ENCODE measurements around the gene EEF1AKMT4.

Gene EEF1AKMT4

DNA sequence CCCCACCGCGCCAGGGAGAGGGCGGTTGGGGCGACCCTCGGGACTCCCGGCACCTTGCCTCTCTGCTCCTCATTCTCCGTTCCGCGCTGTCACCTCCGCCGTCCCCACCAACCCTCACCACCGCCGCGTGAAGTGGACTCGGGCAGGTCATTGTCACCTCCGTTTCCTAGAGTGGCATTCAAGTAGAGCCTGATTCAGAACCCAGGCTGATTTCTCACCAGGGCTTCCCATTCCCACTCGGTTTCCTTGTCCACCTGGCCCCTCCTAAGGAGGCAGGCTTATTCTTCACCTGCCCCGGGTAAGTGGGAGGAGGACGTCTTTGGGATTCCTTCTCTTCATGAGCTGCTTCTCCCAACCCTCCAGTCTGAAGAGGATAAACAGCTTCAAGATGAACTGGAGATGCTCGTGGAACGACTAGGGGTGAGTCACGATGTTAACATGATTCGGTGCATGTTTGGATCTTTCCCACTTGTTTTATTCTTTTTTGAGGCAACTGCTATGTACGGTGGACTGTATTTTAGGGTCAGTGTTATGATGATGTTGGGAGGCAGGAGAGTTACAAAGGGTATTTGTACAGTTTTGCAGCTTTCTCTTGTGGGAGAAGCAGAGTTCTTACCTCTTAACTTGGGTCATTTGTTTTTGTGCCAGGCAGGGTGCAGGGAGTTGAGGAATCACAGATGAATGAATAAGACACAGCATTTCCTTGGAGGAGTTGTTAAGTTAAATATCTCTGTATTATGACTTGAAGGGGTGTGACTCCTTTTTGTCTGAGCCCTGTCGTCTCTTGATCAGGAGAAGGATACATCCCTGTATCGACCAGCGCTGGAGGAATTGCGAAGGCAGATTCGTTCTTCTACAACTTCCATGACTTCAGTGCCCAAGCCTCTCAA lies 50.3 kb downstream of the EEF1AKMT4 start:
- Histone ChIP-seq H3K36me3 (replicated peaks; ENCODE audit: insufficient read depth, low read length) (peaks cover 36% of the 10 kb centered on the region), H3K9me3 (replicated peaks; ENCODE audit: insufficient read depth, low read length) (no peaks in the 10 kb centered on the region), H3K79me2 (ENCODE audit: low read length) (peaks cover 54% of the 10 kb centered on the region), H3K4me1 (ENCODE audit: low read length) (peaks cover 10% of the 10 kb centered on the region), H2AFZ (ENCODE audit: low read length) (peak overlapping the region; percentile 37), H3K9ac (ENCODE audit: low read length) (peak overlapping the region; percentile 74), H3K9me2 (replicated peaks; ENCODE audit: insufficient read depth, low read length) (no peaks in the 10 kb centered on the region), H4K20me1 (ENCODE audit: insufficient read depth, low read length) (no peaks in the 10 kb centered on the region), H3K4me2 (ENCODE audit: low read depth, low read length) (peak overlapping the region; percentile 96), H3F3A (ENCODE audit: insufficient read depth, low read length) (peaks cover 7% of the 10 kb centered on the region), H3K27me3 (replicated peaks; ENCODE audit: insufficient read depth, low read length) (0 out of 2 replicates have a peak, but pooled peaks cover 6% of the 10 kb centered on the region), H3K27ac (ENCODE audit: low read length) (peak overlapping the region; percentile 3; the same call in 1 of the 2 replicates), H3K4me3 (ENCODE audit: low read length) (peak overlapping the region; percentile 92)
- no peak for TF ChIP-seq EZH2phosphoT487 (IDR thresholded peaks at IDR 0.05; ENCODE audit: low read length)
- TF ChIP-seq, protein P1, sequence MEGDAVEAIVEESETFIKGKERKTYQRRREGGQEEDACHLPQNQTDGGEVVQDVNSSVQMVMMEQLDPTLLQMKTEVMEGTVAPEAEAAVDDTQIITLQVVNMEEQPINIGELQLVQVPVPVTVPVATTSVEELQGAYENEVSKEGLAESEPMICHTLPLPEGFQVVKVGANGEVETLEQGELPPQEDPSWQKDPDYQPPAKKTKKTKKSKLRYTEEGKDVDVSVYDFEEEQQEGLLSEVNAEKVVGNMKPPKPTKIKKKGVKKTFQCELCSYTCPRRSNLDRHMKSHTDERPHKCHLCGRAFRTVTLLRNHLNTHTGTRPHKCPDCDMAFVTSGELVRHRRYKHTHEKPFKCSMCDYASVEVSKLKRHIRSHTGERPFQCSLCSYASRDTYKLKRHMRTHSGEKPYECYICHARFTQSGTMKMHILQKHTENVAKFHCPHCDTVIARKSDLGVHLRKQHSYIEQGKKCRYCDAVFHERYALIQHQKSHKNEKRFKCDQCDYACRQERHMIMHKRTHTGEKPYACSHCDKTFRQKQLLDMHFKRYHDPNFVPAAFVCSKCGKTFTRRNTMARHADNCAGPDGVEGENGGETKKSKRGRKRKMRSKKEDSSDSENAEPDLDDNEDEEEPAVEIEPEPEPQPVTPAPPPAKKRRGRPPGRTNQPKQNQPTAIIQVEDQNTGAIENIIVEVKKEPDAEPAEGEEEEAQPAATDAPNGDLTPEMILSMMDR (IDR thresholded peaks at IDR 0.05; ENCODE audit: low read length) = no peak
- TF ChIP-seq EZH2 (optimal IDR thresholded peaks at IDR 0.05; ENCODE audit: low read depth, low read length) = no peak
- DNase-seq = no peak

DNA sequence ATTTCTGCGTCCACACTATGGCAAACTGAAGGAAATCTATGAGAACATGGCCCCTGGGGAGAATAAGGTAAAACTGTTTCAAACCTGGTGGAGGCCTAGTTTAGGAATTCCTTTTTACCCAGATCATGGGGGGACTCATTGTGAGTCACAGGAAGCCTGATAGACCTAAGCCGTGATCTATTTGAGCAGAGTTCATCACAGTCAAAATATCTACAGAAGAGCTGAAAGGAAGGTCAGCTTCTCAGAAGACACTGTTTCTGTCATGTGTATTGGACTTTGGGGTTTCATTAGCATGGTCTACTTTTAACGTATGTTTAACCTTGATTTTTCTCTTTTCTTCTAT lies 50.9 kb downstream of the EEF1AKMT4 start:
- Histone ChIP-seq H3K27ac (ENCODE audit: low read length) (no peak overlapping the region), H3K9me2 (replicated peaks; ENCODE audit: insufficient read depth, low read length) (no peaks in the 10 kb centered on the region), H3K79me2 (ENCODE audit: low read length) (peaks cover 56% of the 10 kb centered on the region), H4K20me1 (ENCODE audit: insufficient read depth, low read length) (no peaks in the 10 kb centered on the region), H3F3A (ENCODE audit: insufficient read depth, low read length) (peaks cover 7% of the 10 kb centered on the region), H3K27me3 (replicated peaks; ENCODE audit: insufficient read depth, low read length) (0 out of 2 replicates have a peak, but pooled peaks cover 4% of the 10 kb centered on the region), H3K4me2 (ENCODE audit: low read depth, low read length) (peak overlapping the region; percentile 96), H3K9ac (ENCODE audit: low read length) (peak overlapping the region; percentile 74; the same call in 1 of the 2 replicates), H2AFZ (ENCODE audit: low read length) (no peak overlapping the region), H3K4me3 (ENCODE audit: low read length) (peak overlapping the region; percentile 92), H3K4me1 (ENCODE audit: low read length) (peaks cover 10% of the 10 kb centered on the region), H3K36me3 (replicated peaks; ENCODE audit: insufficient read depth, low read length) (peaks cover 40% of the 10 kb centered on the region), H3K9me3 (replicated peaks; ENCODE audit: insufficient read depth, low read length) (no peaks in the 10 kb centered on the region)
- TF ChIP-seq, protein P1 (IDR thresholded peaks at IDR 0.05; ENCODE audit: low read length) = no peak
- TF ChIP-seq EZH2 (optimal IDR thresholded peaks at IDR 0.05; ENCODE audit: low read depth, low read length) (no peak), EZH2phosphoT487 (IDR thresholded peaks at IDR 0.05; ENCODE audit: low read length) (no peak)
- no peak for DNase-seq

GRCh38 chr3:184305577-184305976 lies 56.1 kb downstream of the EEF1AKMT4 start:
- Histone ChIP-seq H4K20me1 (ENCODE audit: insufficient read depth, low read length) (no peaks in the 10 kb centered on the region), H3K27ac (ENCODE audit: low read length) (no peak overlapping the region), H3K79me2 (ENCODE audit: low read length) (peaks cover 44% of the 10 kb centered on the region), H3K36me3 (replicated peaks; ENCODE audit: insufficient read depth, low read length) (peaks cover 67% of the 10 kb centered on the region), H3K9me3 (replicated peaks; ENCODE audit: insufficient read depth, low read length) (no peaks in the 10 kb centered on the region), H3K4me3 (ENCODE audit: low read length) (no peak overlapping the region), H3K4me1 (ENCODE audit: low read length) (peaks cover 1% of the 10 kb centered on the region), H3K27me3 (replicated peaks; ENCODE audit: insufficient read depth, low read length) (no peaks in the 10 kb centered on the region), H3K9ac (ENCODE audit: low read length) (no peak overlapping the region), H3K4me2 (ENCODE audit: low read depth, low read length) (no peak overlapping the region), H3F3A (ENCODE audit: insufficient read depth, low read length) (no peaks in the 10 kb centered on the region), H3K9me2 (replicated peaks; ENCODE audit: insufficient read depth, low read length) (no peaks in the 10 kb centered on the region), H2AFZ (ENCODE audit: low read length) (no peak overlapping the region)
- DNase-seq = no peak
- no peak for TF ChIP-seq EZH2phosphoT487 (IDR thresholded peaks at IDR 0.05; ENCODE audit: low read length)
- TF ChIP-seq, protein P1 (IDR thresholded peaks at IDR 0.05; ENCODE audit: low read length) = peak; percentile 54

Data from MM.1S (cell line).